Measurements from ENCODE around the gene TP53BP1. TPM values are rescaled to one million over a fixed set of nuclear protein-coding genes. Genes with fewer than 3 reads are reported as not detected.
"Not testable (repeated sequence)": the region's sequence is repeated elsewhere in the genome, so short reads cannot be mapped to it uniquely, and the experiment has no call there.

Gene TP53BP1
- total and polyA plus RNA-seq, 2 of the 13 experiments (the other 11 are each of a cell fraction or from before 2014, with no cell fraction given): 17.1 to 17.4 TPM

DNA sequence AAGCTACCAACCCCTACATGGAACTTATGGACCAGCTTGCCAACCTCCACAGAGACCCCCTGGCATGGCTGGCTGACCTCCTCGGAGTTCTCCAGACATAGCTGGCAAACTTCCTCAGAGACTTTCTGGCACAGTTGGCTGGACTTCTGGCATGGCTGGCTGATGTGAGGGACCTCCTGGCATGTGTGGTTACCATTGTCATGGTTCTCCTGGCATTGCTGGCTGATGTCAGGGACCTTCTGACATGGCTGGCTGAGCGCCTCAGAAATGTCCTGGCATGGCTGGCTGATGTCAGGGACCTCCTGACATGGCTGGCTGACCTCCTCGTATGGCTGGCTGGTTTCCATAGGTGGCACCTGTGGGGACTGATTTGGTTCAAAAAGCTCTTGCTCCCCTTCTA is 41.9 kb upstream of the TP53BP1 start (continued):
- TF ChIP-seq, protein P1, sequence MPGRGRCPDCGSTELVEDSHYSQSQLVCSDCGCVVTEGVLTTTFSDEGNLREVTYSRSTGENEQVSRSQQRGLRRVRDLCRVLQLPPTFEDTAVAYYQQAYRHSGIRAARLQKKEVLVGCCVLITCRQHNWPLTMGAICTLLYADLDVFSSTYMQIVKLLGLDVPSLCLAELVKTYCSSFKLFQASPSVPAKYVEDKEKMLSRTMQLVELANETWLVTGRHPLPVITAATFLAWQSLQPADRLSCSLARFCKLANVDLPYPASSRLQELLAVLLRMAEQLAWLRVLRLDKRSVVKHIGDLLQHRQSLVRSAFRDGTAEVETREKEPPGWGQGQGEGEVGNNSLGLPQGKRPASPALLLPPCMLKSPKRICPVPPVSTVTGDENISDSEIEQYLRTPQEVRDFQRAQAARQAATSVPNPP (CRISPR knock-in tag; IDR thresholded peaks at IDR 0.05): no peak
- TF ChIP-seq ZIK1 (CRISPR knock-in tag; IDR thresholded peaks at IDR 0.05; ENCODE audit: borderline replicate concordance, low read depth): no peak
- TF ChIP-seq EED (CRISPR knock-in tag; IDR thresholded peaks at IDR 0.05): no peak
- no peak for TF ChIP-seq HIVEP1 (CRISPR knock-in tag; IDR thresholded peaks at IDR 0.05)
- TF ChIP-seq TARDBP (CRISPR knock-in tag; IDR thresholded peaks at IDR 0.05): no peak
- TF ChIP-seq, protein P2, sequence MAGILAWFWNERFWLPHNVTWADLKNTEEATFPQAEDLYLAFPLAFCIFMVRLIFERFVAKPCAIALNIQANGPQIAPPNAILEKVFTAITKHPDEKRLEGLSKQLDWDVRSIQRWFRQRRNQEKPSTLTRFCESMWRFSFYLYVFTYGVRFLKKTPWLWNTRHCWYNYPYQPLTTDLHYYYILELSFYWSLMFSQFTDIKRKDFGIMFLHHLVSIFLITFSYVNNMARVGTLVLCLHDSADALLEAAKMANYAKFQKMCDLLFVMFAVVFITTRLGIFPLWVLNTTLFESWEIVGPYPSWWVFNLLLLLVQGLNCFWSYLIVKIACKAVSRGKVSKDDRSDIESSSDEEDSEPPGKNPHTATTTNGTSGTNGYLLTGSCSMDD (CRISPR knock-in tag; IDR thresholded peaks at IDR 0.05): no peak
- TF ChIP-seq FOXK2 (IDR thresholded peaks at IDR 0.05): no peak
- no peak for TF ChIP-seq ZKSCAN8 (CRISPR knock-in tag; IDR thresholded peaks at IDR 0.05; ENCODE audit: borderline replicate concordance)
- no peak for TF ChIP-seq AKAP8 (CRISPR knock-in tag; IDR thresholded peaks at IDR 0.05)
- no peak for TF ChIP-seq ZNF33A (CRISPR knock-in tag; IDR thresholded peaks at IDR 0.05; ENCODE audit: borderline replicate concordance)
- TF ChIP-seq BRCA1 (CRISPR knock-in tag; IDR thresholded peaks at IDR 0.05): no peak
- TF ChIP-seq, protein P3, sequence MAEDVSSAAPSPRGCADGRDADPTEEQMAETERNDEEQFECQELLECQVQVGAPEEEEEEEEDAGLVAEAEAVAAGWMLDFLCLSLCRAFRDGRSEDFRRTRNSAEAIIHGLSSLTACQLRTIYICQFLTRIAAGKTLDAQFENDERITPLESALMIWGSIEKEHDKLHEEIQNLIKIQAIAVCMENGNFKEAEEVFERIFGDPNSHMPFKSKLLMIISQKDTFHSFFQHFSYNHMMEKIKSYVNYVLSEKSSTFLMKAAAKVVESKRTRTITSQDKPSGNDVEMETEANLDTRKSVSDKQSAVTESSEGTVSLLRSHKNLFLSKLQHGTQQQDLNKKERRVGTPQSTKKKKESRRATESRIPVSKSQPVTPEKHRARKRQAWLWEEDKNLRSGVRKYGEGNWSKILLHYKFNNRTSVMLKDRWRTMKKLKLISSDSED (CRISPR knock-in tag; IDR thresholded peaks at IDR 0.05): no peak
- no peak for TF ChIP-seq CHD4 (IDR thresholded peaks at IDR 0.05; ENCODE audit: borderline replicate concordance, low read length)

DNA sequence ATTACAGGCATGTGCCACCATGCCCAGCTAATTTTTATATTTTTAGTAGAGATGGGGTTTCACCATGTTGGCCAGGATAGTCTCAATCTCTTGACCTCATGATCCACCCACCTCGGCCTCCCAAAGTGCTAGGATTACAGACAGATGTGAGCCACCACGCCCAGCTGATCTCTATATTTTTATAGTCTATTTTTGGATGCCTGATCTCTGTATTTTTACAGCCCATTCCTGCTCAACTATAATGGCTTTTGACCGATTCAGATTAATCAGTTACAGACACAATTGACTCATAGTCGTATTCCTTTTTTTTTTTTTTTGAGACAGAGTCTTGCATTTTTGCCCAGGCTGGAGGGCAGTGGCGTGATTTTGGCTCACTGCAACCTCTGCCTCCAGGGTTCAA is 39.9 kb upstream of the TP53BP1 start:
- H3K4me3 ChIP-seq (replicated peaks in 1 of 3; ENCODE audit: insufficient read depth in 1 of 3, low read depth in 2 of 3, low read length in 3 of 3); H3K36me3 ChIP-seq (replicated peaks in 1 of 2; ENCODE audit: control insufficient read depth in 1 of 2, insufficient read depth in 2 of 2, low read length in 2 of 2); FAIRE-seq; H3K4me1 ChIP-seq (ENCODE audit: insufficient read depth, low read length); H2AFZ ChIP-seq (ENCODE audit: low read length); ATAC-seq; H3K27me3 ChIP-seq (ENCODE audit: control insufficient read depth in 1 of 2, insufficient read depth in 2 of 2, low read length in 2 of 2); DNase-seq (ENCODE audit: low spot score); BruUV-seq (replicated peaks); H3K9me3 ChIP-seq (ENCODE audit: low read length); H3K27ac ChIP-seq (ENCODE audit: extremely low read length, insufficient read depth, low read length); POLR2A ChIA-PET; CTCF ChIA-PET (ENCODE audit: low intra/inter-chr PET ratio, low total read pairs); H3K9ac ChIP-seq (ENCODE audit: insufficient read depth, low read depth, low read length); H3K79me2 ChIP-seq (ENCODE audit: insufficient read depth, low read length); in situ Hi-C loops (cut with HindIII; ENCODE audit: extremely low pct_ligation_motif_present, low pct_unique_long_range_greater_than_20kb); H3K4me2 ChIP-seq (ENCODE audit: low read depth, low read length); intact Hi-C loops (cut with micrococcal nuclease; ENCODE audit: unreplicated experiment); H4K20me1 ChIP-seq (ENCODE audit: insufficient read depth, low read length): not testable (repeated sequence)
- WGBS (ENCODE audit: low lambda C conversion rate): 61% methylated on average over 5 of the region's 5 CpGs

Measured in HepG2 (cell line).